Kidney (tissue), 14 donors: ENCODE measurements around the gene GBP3. TPM values are rescaled to one million over a fixed set of nuclear protein-coding genes. Genes with fewer than 3 reads are reported as not detected.
"Not testable (repeated sequence)": the region's sequence is repeated elsewhere in the genome, so short reads cannot be mapped to it uniquely, and the experiment has no call there.

Experiments
- DNase-seq, 5 donors: peaks; one replicate each; pipeline ENCODE4 v3.0.0-alpha.2; 2013 to 2020
- FAIRE-seq: peaks from 2 replicates; lab custom pipeline; 2012; peaks lifted over from hg19 to GRCh38; lab: Jason Lieb, UNC
- H3K27ac ChIP-seq, 2 donors: one replicate each; pipeline ENCODE4 v1.7.0; 2013; ENCODE audit warnings: low read depth in 2 of 2, low read length in 2 of 2, inconsistent platforms in 1 of 2
- H3K27me3 ChIP-seq: one replicate; pipeline ENCODE4 v1.7.1; 2013; ENCODE audit warnings: low read length, inconsistent platforms; ENCODE audit not compliant: control insufficient read depth, insufficient read depth
- H3K36me3 ChIP-seq, 3 donors: one replicate each; pipeline versions ENCODE4 v1.7.0 to v1.7.1; 2013; ENCODE audit warnings: low read length in 3 of 3, control low read depth in 1 of 3, inconsistent platforms in 1 of 3; ENCODE audit not compliant: insufficient read depth in 3 of 3, control insufficient read depth in 2 of 3
- H3K4me1 ChIP-seq, 3 donors: one replicate each; pipeline versions ENCODE4 v1.7.0 to v1.7.1; 2013; ENCODE audit warnings: low read length in 3 of 3, inconsistent platforms in 1 of 3, low read depth in 1 of 3; ENCODE audit not compliant: control insufficient read depth in 2 of 3, insufficient read depth in 2 of 3
- H3K4me3 ChIP-seq, 3 donors: one replicate each; pipeline versions ENCODE4 v1.7.0 to v1.8.1; 2013; ENCODE audit warnings: low read length in 3 of 3, control low read depth in 1 of 3, inconsistent platforms in 1 of 3
- H3K9ac ChIP-seq, 3 donors: one replicate each; pipeline versions ENCODE4 v1.7.0 to v1.7.1; 2013; ENCODE audit warnings: low read length in 3 of 3, control low read depth in 1 of 3, inconsistent platforms in 1 of 3
- H3K9me3 ChIP-seq, 3 donors: one replicate each; pipeline versions ENCODE4 v1.7.0 to v1.7.1; 2013; ENCODE audit warnings: low read length in 3 of 3, control low read depth in 1 of 3, inconsistent platforms in 1 of 3; ENCODE audit not compliant: control insufficient read depth in 2 of 3, insufficient read depth in 1 of 3
- CTCF ChIP-seq: IDR thresholded peaks from 3 replicates; pipeline ENCODE4 v1.5.1; 2012; ENCODE audit warnings: mild to moderate bottlenecking, moderate library complexity, borderline replicate concordance; ENCODE audit not compliant: insufficient read depth; ENCODE audit errors: extremely low read depth
- intact Hi-C: fragments of 100-400 bp; cut with DNase I; formaldehyde crosslinking; loops from one replicate; pipeline ENCODE4 v1.11.1; 2022
- polyA plus RNA-seq: library from polyadenylated mRNA; stranded (reverse); fragments of 350-450 nt; fragmentation: Illumina TruSeq; extraction: RNeasy Lipid Tissue Mini Kit (QIAGEN cat#74804); gene quantifications from one replicate; pipeline ENCODE4 v1.2.3, GENCODE V29; 2014; ENCODE audit warnings: low read depth, low replicate concordance; ENCODE audit not compliant: insufficient read depth
- total RNA-seq: library from RNA; stranded (reverse); fragmentation: NEBNext Ultra II Directional; extraction: Animal tissue kit (Norgen Biotek cat#: 25700); gene quantifications from one replicate; pipeline ENCODE4 v1.2.1, GENCODE V29; 2021
- donor health status: control.
- donor health status: control.
- donor health status: control.
- donor health status: control.
- donor health status: control.
- donor health status: DM: yes; HTN: yes; CAD: no.
- donor health status: Normal renal cell carcinoma (clear cell type).

Gene GBP3
- total and polyA plus RNA-seq, 2 donors from 2014 or later, result 31.5 to 57.7 TPM

DNA sequence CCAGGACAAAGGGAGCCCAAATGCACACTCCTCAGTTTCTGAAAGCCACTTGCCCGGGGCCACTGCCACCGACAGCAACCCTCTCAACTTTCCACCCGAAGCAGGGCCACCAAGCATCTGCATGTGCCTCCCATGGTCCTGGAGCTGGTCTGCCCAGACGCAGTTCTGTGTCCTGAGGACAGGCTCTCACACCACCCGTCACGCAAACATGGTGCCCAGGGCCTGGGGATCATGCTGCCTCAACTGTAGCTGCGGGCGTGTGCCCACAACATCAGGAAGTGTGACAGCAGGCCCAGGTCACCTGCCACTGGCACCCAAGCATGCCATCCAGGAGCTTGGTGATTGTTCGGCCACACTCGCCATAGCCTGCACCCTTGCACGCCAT is 28.0 kb upstream of the GBP3 start:
- no peaks in the 10 kb centered on the region for H3K4me1 ChIP-seq
- H3K4me3 ChIP-seq, result no peak overlapping the region
- DNase-seq, result peak in 1 of 5 donors; percentile 55
- no peak overlapping the region for H3K9ac ChIP-seq
- no peak for FAIRE-seq
- intact Hi-C loops, result no loop called here
- peaks cover 0 to 8% (median 7%) of the 10 kb centered on the region in 3 donors for H3K36me3 ChIP-seq
- TF ChIP-seq CTCF, result no peak
- H3K27ac ChIP-seq, result no peak overlapping the region
- no peaks in the 10 kb centered on the region for H3K9me3 ChIP-seq
- H3K27me3 ChIP-seq, result no peaks in the 10 kb centered on the region

GRCh38 chr1:89049901-89050648 is 27.4 kb upstream of the GBP3 start:
- DNase-seq, result peak in 2 of 5 donors; percentile 27 to 70
- H3K9ac ChIP-seq, H3K27me3 ChIP-seq, FAIRE-seq, H3K36me3 ChIP-seq, H3K27ac ChIP-seq, H3K4me3 ChIP-seq, H3K9me3 ChIP-seq, H3K4me1 ChIP-seq, intact Hi-C loops: not testable (repeated sequence)

GRCh38 chr1:89049187-89049586 is 26.5 kb upstream of the GBP3 start:
- H3K9ac ChIP-seq, H3K36me3 ChIP-seq, intact Hi-C loops, H3K27me3 ChIP-seq, H3K4me3 ChIP-seq, H3K27ac ChIP-seq, H3K9me3 ChIP-seq, H3K4me1 ChIP-seq, DNase-seq, FAIRE-seq: not testable (repeated sequence)

DNA sequence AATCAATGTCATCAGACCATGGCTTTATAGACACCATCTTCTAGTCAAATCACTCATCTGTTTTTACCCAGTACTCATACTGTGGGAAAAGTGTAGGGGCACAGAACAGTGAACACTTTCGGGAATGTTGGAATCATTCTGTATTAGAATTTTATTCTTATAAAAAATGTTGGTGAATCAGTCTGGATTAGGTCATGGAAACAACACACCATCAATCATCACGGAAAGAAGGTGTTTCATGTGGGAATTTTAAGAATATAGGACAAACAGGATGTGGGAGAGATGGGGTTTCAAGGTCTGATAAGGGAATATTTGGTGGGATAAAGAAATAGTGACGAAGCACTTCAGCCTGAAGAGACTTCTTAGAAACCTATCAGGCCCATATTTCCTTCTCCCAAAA is 25.1 kb upstream of the GBP3 start:
- no peak for FAIRE-seq
- intact Hi-C loops, result no loop called here
- no peak for TF ChIP-seq CTCF

DNA sequence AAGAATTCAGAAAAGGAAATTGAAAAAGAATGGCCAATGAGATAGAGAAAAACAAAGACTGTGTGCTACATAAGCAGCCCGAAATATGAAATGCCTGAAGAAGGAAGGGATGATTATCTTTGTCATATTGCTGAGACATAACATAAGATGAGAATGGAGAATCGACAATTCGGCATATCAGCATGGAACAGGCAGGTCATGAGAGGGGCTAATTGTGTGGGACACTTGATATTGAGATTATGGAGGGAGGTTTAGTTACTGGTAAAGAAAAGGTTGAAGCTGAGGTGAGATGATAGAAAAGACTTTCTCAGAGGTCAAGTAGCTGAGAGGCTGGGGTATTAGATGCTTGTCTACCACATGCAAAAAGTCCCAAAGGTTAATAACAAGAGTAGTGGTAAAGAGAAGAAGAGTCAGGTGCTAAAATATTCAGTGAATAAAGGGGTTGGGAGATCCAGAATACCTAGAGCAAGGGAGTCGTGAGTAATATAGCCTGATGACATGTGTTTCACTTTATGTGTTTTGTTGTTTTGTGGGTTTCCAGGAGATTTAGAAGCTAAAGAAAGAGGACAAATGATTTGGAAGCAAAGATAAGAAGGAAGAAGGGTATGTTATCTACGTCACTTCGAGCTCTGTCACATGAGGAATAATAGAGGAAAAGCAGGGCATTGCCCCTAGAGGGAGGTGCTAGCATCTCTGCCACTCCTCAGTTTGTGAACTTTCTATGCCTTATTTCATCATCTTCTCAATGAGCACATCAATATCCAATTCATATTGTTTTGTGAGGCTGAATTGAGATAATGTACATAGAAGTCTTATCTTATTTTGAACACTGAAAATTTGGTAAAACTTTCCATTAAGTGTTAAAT is 23.9 kb upstream of the GBP3 start:
- H3K36me3 ChIP-seq, FAIRE-seq, H3K4me1 ChIP-seq, DNase-seq, H3K27ac ChIP-seq, H3K9ac ChIP-seq, H3K27me3 ChIP-seq, H3K9me3 ChIP-seq, intact Hi-C loops, H3K4me3 ChIP-seq: not testable (repeated sequence)

More for the DNA sequence above, 25.1 kb upstream of the GBP3 start:
- no peak for DNase-seq
- H3K4me3 ChIP-seq, result no peak overlapping the region
- no peaks in the 10 kb centered on the region for H3K9me3 ChIP-seq
- no peaks in the 10 kb centered on the region for H3K27me3 ChIP-seq
- peaks cover 0 to 2% (median 0%) of the 10 kb centered on the region in 3 donors for H3K36me3 ChIP-seq
- H3K9ac ChIP-seq, result no peak overlapping the region
- H3K27ac ChIP-seq, result no peak overlapping the region
- H3K4me1 ChIP-seq, result peaks cover 0 to 4% (median 0%) of the 10 kb centered on the region in 3 donors
